ENCODE results near the gene C19orf38.
A peak's percentile ranks its signal among the peaks of the same experiment; 100 is the strongest.
"Not testable (repeated sequence)": the region's sequence is repeated elsewhere in the genome, so short reads cannot be mapped to it uniquely, and the experiment has no call there.

Gene C19orf38

GRCh38 chr19:10835089-10835753, 13.0 kb upstream of the C19orf38 start:
- no peaks in the 10 kb centered on the region; the same call in none of the 2 replicates for H3K79me2 ChIP-seq (ENCODE audit: insufficient read depth, low read length)
- H3K4me2 ChIP-seq (ENCODE audit: low read depth, low read length, poor library complexity, severe bottlenecking), result peak overlapping the region; percentile 42
- H3K36me3 ChIP-seq (ENCODE audit: insufficient read depth, low read length), result peaks cover 25% of the 10 kb centered on the region; the same call in 1 of the 2 replicates

GRCh38 chr19:10835754-10836478, 12.3 kb upstream of the C19orf38 start, which contains the start of gene TMED1:
Gene TMED1 (minus strand): TSS chr19:10836212. CDS start chr19:10836191, 21 bp downstream.
- Histone ChIP-seq H3K9me3 (ENCODE audit: insufficient read depth, low read depth, low read length) (no peaks in the 10 kb centered on the region), H3K79me2 (ENCODE audit: insufficient read depth, low read length) (no peaks in the 10 kb centered on the region; the same call in none of the 2 replicates), H3F3A (ENCODE audit: low read depth) (no peaks in the 10 kb centered on the region; the same call in 1 of the 2 replicates), H3K9ac (ENCODE audit: low read depth, low read length, poor library complexity, severe bottlenecking) (peak within 1 kb of the TSS; percentile 83), H3K4me1 (ENCODE audit: insufficient read depth, low read length, poor library complexity, severe bottlenecking) (peaks cover 14% of the 10 kb centered on the region), H3K9me2 (replicated peaks; ENCODE audit: low read depth, low read length) (no peaks in the 10 kb centered on the region), H3K4me2 (ENCODE audit: low read depth, low read length, poor library complexity, severe bottlenecking) (peak within 1 kb of the TSS; percentile 80), H3K4me3 (ENCODE audit: low read length, poor library complexity, severe bottlenecking) (peak within 1 kb of the TSS; percentile 76), H2AFZ (ENCODE audit: low read length) (peak within 1 kb of the TSS; percentile 79), H3K36me3 (ENCODE audit: insufficient read depth, low read length) (peaks cover 18% of the 10 kb centered on the region; the same call in 1 of the 2 replicates), H3K27me3 (ENCODE audit: insufficient read depth, low read length, poor library complexity, severe bottlenecking) (no peaks in the 10 kb centered on the region), H4K20me1 (ENCODE audit: insufficient read depth, low read length, poor library complexity, severe bottlenecking) (peaks cover 7% of the 10 kb centered on the region)
- TF ChIP-seq EZH2phosphoT487 (IDR thresholded peaks at IDR 0.05; ENCODE audit: borderline replicate concordance) (no peak), CTCF (conservative IDR thresholded peaks at IDR 0.05; ENCODE audit: low read length) (no peak)

More at GRCh38 chr19:10835089-10835753, 13.0 kb upstream of the C19orf38 start:
- Histone ChIP-seq H3K9me3 (ENCODE audit: insufficient read depth, low read depth, low read length) (no peaks in the 10 kb centered on the region), H3K9me2 (replicated peaks; ENCODE audit: low read depth, low read length) (no peaks in the 10 kb centered on the region), H3K9ac (ENCODE audit: low read depth, low read length, poor library complexity, severe bottlenecking) (no peak overlapping the region), H2AFZ (ENCODE audit: low read length) (no peak overlapping the region), H3K4me3 (ENCODE audit: low read length, poor library complexity, severe bottlenecking) (peak overlapping the region; percentile 76), H3F3A (ENCODE audit: low read depth) (no peaks in the 10 kb centered on the region; the same call in 1 of the 2 replicates), H4K20me1 (ENCODE audit: insufficient read depth, low read length, poor library complexity, severe bottlenecking) (peaks cover 7% of the 10 kb centered on the region), H3K27me3 (ENCODE audit: insufficient read depth, low read length, poor library complexity, severe bottlenecking) (no peaks in the 10 kb centered on the region), H3K4me1 (ENCODE audit: insufficient read depth, low read length, poor library complexity, severe bottlenecking) (peaks cover 14% of the 10 kb centered on the region)
- TF ChIP-seq EZH2phosphoT487 (IDR thresholded peaks at IDR 0.05; ENCODE audit: borderline replicate concordance) (no peak), CTCF (conservative IDR thresholded peaks at IDR 0.05; ENCODE audit: low read length) (no peak)

GRCh38 chr19:10836479-10837330, 11.5 kb upstream of the C19orf38 start:
- Histone ChIP-seq H3K79me2 (ENCODE audit: insufficient read depth, low read length) (no peaks in the 10 kb centered on the region; the same call in none of the 2 replicates), H3K9me3 (ENCODE audit: insufficient read depth, low read depth, low read length) (no peaks in the 10 kb centered on the region), H3K4me3 (ENCODE audit: low read length, poor library complexity, severe bottlenecking) (peak overlapping the region; percentile 76), H3K9me2 (replicated peaks; ENCODE audit: low read depth, low read length) (no peaks in the 10 kb centered on the region), H3K36me3 (ENCODE audit: insufficient read depth, low read length) (peaks cover 18% of the 10 kb centered on the region; the same call in 1 of the 2 replicates), H3K9ac (ENCODE audit: low read depth, low read length, poor library complexity, severe bottlenecking) (peak overlapping the region; percentile 83), H3K4me1 (ENCODE audit: insufficient read depth, low read length, poor library complexity, severe bottlenecking) (peaks cover 14% of the 10 kb centered on the region), H3K4me2 (ENCODE audit: low read depth, low read length, poor library complexity, severe bottlenecking) (peak overlapping the region; percentile 80), H2AFZ (ENCODE audit: low read length) (peak overlapping the region; percentile 79), H3K27me3 (ENCODE audit: insufficient read depth, low read length, poor library complexity, severe bottlenecking) (no peaks in the 10 kb centered on the region), H4K20me1 (ENCODE audit: insufficient read depth, low read length, poor library complexity, severe bottlenecking) (peaks cover 7% of the 10 kb centered on the region), H3F3A (ENCODE audit: low read depth) (no peaks in the 10 kb centered on the region; the same call in 1 of the 2 replicates)
- no peak for TF ChIP-seq EZH2phosphoT487 (IDR thresholded peaks at IDR 0.05; ENCODE audit: borderline replicate concordance)
- no peak for TF ChIP-seq CTCF (conservative IDR thresholded peaks at IDR 0.05; ENCODE audit: low read length)

GRCh38 chr19:10837649-10838048, 10.6 kb upstream of the C19orf38 start:
- not testable (repeated sequence) for H3F3A ChIP-seq (ENCODE audit: low read depth); H3K9me2 ChIP-seq (replicated peaks; ENCODE audit: low read depth, low read length); H3K4me3 ChIP-seq (ENCODE audit: low read length, poor library complexity, severe bottlenecking); H3K27me3 ChIP-seq (ENCODE audit: insufficient read depth, low read length, poor library complexity, severe bottlenecking); H3K4me2 ChIP-seq (ENCODE audit: low read depth, low read length, poor library complexity, severe bottlenecking); H3K36me3 ChIP-seq (ENCODE audit: insufficient read depth, low read length); H2AFZ ChIP-seq (ENCODE audit: low read length); H3K79me2 ChIP-seq (ENCODE audit: insufficient read depth, low read length); H3K9ac ChIP-seq (ENCODE audit: low read depth, low read length, poor library complexity, severe bottlenecking); H4K20me1 ChIP-seq (ENCODE audit: insufficient read depth, low read length, poor library complexity, severe bottlenecking); H3K9me3 ChIP-seq (ENCODE audit: insufficient read depth, low read depth, low read length)
- peaks cover 14% of the 10 kb centered on the region for H3K4me1 ChIP-seq (ENCODE audit: insufficient read depth, low read length, poor library complexity, severe bottlenecking)

Measured in Loucy (cell line).